ENCODE measurements around the gene LETMD1.

Gene LETMD1

DNA sequence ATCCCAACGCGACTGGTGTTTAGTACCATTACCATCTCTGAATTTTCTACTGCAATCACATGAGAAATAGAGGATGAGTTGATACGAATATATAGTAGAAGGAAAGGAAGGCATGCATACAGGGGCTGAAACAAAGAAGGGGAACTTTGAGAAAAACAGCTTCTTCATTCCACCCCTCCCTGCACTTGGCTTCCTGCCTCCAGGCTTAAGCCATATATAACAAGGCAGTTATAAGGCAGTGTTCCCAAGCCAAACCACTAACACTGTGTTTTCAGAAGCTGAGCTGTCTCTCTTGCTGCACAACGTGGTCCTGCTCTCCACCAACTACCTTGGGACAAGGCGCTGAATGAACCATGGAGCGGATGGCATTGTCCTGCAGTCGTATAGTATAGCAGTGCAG is 11.0 kb downstream of the LETMD1 start:
- TF ChIP-seq, protein P1, sequence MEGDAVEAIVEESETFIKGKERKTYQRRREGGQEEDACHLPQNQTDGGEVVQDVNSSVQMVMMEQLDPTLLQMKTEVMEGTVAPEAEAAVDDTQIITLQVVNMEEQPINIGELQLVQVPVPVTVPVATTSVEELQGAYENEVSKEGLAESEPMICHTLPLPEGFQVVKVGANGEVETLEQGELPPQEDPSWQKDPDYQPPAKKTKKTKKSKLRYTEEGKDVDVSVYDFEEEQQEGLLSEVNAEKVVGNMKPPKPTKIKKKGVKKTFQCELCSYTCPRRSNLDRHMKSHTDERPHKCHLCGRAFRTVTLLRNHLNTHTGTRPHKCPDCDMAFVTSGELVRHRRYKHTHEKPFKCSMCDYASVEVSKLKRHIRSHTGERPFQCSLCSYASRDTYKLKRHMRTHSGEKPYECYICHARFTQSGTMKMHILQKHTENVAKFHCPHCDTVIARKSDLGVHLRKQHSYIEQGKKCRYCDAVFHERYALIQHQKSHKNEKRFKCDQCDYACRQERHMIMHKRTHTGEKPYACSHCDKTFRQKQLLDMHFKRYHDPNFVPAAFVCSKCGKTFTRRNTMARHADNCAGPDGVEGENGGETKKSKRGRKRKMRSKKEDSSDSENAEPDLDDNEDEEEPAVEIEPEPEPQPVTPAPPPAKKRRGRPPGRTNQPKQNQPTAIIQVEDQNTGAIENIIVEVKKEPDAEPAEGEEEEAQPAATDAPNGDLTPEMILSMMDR (IDR thresholded peaks at IDR 0.05; ENCODE audit: low read depth, low read length): no peak
- Histone ChIP-seq H3K27me3 (ENCODE audit: insufficient read depth, low read depth, severe bottlenecking) (no peaks in the 10 kb centered on the region), H3K4me3 (ENCODE audit: low read depth, low read length) (no peak overlapping the region), H3K9me3 (ENCODE audit: severe bottlenecking) (no peaks in the 10 kb centered on the region), H3K27ac (no peak overlapping the region), H3K36me3 (peaks cover 80% of the 10 kb centered on the region)
- no peak for DNase-seq

DNA sequence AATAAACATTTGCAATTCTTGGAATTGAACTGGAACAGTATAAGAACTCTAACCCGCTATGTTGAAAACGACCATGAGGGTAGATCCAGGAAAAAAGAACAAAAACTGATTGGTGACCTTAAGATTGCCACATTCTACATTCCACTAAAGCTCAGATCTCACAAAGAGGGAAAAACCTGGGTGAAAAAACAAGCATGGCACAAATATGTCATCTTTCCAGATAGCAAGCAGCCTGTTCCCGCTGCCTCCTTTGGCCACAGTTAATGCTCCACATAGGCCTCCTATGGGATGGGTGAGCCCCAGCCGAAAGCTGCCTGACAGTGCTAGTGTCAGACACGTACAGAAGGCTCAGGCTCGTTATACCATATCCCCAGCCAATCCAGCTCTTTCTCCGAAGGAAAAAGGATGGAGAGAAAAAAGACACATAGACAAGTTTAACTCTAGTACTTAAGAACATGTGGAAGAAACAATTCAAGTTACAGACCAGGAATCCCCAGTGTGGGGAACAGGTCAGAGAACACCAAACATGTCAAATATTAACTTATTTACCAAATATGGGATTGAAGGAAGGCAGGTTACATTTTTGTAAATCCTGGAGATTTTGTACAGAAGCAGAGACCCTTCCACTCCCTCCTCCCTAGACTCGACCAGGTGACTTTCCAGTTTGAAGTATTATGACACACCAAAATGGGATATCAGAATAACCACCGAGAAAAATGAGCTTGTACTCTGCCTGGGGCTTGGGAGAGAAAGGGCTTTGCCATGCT is 14.7 kb downstream of the LETMD1 start:
- no peak for DNase-seq
- H3K9me3 ChIP-seq (ENCODE audit: severe bottlenecking): no peaks in the 10 kb centered on the region
- no peak overlapping the region for H3K4me3 ChIP-seq (ENCODE audit: low read depth, low read length)
- H3K27ac ChIP-seq: no peak overlapping the region
- no peaks in the 10 kb centered on the region for H3K27me3 ChIP-seq (ENCODE audit: insufficient read depth, low read depth, severe bottlenecking)
- peaks cover 90% of the 10 kb centered on the region for H3K36me3 ChIP-seq
- TF ChIP-seq, protein P1 (IDR thresholded peaks at IDR 0.05; ENCODE audit: low read depth, low read length): no peak

DNA sequence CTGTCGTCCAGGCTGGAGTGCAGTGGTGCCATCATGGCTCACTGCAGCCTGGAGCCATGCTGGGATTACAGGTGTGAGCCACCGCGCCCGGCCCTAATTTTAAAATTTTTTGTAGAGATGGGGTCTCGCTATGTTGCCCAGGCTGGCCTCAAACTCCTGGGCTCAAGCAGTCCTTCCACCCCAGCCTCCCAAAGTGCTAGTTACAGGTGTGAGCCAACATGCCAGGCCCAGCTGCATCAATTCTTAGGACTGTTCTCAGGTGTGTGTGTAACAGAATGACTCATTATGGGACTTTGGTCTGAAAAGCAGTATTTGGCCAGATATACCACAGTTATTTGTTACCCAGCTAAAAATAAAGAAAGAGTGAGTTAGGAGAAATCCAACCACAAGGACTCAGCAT is 17.4 kb downstream of the LETMD1 start:
- H3K4me3 ChIP-seq (ENCODE audit: low read depth, low read length): no peak overlapping the region
- H3K36me3 ChIP-seq: peaks cover 81% of the 10 kb centered on the region
- no peaks in the 10 kb centered on the region for H3K27me3 ChIP-seq (ENCODE audit: insufficient read depth, low read depth, severe bottlenecking)
- TF ChIP-seq, protein P1 (IDR thresholded peaks at IDR 0.05; ENCODE audit: low read depth, low read length): no peak
- no peak for DNase-seq
- H3K9me3 ChIP-seq (ENCODE audit: severe bottlenecking): no peaks in the 10 kb centered on the region
- no peak overlapping the region for H3K27ac ChIP-seq

DNA sequence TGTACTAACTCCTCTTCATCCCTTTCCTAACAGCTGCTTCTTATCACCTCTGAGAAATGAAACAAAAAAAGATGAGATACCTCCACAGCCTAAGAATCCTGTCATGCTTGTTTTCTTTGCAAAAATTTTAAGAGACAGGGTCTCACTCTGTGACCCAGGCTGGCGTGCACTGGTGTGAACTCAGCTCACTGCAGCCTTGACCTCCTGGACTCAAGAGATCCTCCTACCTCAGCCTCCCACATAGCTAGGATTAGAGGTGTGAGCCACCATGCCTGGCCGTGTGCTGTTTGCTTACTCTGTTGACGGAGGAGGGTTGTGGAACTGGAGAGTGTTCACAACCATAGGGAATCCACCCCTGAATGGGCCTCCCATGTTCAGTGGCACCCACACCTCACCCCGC is 19.1 kb downstream of the LETMD1 start:
- TF ChIP-seq, protein P1 (IDR thresholded peaks at IDR 0.05; ENCODE audit: low read depth, low read length): no peak
- no peak for DNase-seq
- Histone ChIP-seq H3K9me3 (ENCODE audit: severe bottlenecking) (no peaks in the 10 kb centered on the region), H3K36me3 (peaks cover 82% of the 10 kb centered on the region), H3K27ac (no peak overlapping the region), H3K27me3 (ENCODE audit: insufficient read depth, low read depth, severe bottlenecking) (no peaks in the 10 kb centered on the region), H3K4me3 (ENCODE audit: low read depth, low read length) (no peak overlapping the region)

DNA sequence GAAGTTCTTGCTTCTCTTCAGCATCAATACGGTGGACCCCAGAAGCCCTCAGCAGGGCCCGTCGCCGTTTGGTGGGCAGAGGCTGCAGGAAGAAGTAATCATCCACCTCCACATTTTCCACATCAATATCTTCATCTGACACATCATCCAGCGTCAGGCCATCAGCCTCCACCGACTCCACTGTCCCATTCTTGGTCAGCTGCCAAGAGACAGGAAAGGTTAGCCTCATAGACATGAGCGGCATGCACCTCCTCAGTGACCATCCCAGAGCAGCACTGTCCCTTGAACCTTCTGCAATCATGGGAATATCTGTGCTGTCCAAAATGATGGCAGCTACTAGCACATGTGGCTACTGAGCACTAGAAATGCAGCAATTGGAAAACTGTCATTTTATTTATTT is 19.6 kb downstream of the LETMD1 start:
- TF ChIP-seq, protein P1 (IDR thresholded peaks at IDR 0.05; ENCODE audit: low read depth, low read length): no peak
- Histone ChIP-seq H3K9me3 (ENCODE audit: severe bottlenecking) (no peaks in the 10 kb centered on the region), H3K4me3 (ENCODE audit: low read depth, low read length) (no peak overlapping the region), H3K36me3 (peaks cover 79% of the 10 kb centered on the region), H3K27me3 (ENCODE audit: insufficient read depth, low read depth, severe bottlenecking) (no peaks in the 10 kb centered on the region), H3K27ac (no peak overlapping the region)
- no peak for DNase-seq

DNA sequence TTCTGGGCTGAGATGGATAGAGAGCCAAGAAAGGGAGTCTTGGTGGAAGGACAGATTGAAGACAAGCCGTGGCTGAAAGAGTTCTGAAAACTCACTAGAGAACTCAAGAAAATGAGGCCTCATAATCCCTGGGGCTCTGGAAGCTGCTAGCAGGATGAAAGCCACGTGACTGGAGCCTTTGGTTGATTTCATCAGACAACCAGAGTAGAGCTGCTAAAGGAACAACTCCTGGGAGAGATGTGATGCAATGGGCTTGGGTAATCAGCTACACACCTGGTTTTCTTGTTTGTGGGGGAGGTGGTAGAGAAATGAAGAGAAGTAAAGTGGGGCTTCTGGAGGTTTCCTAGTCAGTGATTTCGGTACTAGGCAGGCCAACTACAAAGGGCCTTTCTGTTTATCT is 21.9 kb downstream of the LETMD1 start:
- Histone ChIP-seq H3K36me3 (peaks cover 73% of the 10 kb centered on the region), H3K4me3 (ENCODE audit: low read depth, low read length) (no peak overlapping the region), H3K9me3 (ENCODE audit: severe bottlenecking) (no peaks in the 10 kb centered on the region), H3K27me3 (ENCODE audit: insufficient read depth, low read depth, severe bottlenecking) (no peaks in the 10 kb centered on the region), H3K27ac (peak overlapping the region; percentile 79)
- peak; percentile 69 for DNase-seq
- TF ChIP-seq, protein P1 (IDR thresholded peaks at IDR 0.05; ENCODE audit: low read depth, low read length): no peak

Data from WERI-Rb-1 (cell line).